ENCODE results near the gene PFDN2.
A peak's percentile ranks its signal among the peaks of the same experiment; 100 is the strongest.
"Not testable (repeated sequence)": the region's sequence is repeated elsewhere in the genome, so short reads cannot be mapped to it uniquely, and the experiment has no call there.

PFDN2 gene

GRCh38 chr1:161080441-161081405 lies 37.1 kb downstream of the PFDN2 start:
- DNase-seq: no peak

DNA sequence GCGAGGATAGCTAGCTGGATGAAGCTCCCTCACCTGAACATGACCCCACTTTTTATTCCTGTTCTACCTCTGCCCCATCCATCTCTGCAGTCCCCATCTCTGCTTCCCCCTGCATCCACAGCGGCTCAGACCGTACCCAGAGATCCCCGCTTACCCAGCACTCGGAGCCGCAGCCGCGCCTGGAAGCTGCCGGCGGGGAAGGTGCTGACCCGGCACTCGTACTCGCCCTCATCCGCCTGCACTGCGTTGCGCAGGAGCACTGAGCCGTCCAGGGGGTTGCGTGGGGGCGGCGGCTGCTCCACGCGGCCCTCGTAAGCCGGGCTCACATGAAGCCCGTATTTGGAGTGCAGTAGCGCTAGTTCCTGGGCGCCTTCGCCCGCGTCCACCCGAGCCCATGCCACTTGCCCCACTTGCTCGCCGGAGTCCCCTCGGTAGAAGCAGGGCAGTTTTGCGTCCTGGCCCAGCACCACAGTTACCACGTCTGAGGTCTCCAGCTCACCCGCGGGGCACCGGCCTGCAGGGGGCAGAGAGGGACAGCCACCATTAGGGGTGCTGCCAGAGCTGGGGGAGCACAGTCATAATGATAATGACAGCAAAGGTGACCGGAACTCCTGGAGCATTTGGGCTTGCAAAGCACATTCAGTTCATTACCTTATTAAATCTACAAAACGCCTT lies 38.3 kb downstream of the PFDN2 start:
- no peak for DNase-seq

DNA sequence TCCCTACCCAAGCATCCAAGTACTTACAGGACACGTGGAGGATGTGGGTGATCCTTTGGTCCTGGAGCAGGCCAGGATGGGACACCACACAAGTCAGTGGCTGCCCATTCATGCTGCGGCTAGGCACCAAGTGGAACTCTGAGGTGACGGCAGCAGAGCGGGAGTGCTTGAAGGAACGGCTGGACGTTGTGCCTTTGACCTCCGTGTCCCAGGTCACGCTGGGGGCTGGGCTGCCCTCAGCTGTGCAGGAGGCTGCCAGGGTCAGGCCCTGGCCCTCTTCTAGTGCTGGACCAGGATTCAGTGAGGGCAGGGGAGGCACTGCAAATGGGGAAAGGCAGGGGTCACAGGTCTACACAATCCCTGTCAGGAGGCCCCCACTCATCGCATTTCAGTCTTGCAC lies 40.4 kb downstream of the PFDN2 start:
- no peak for DNase-seq

DNA sequence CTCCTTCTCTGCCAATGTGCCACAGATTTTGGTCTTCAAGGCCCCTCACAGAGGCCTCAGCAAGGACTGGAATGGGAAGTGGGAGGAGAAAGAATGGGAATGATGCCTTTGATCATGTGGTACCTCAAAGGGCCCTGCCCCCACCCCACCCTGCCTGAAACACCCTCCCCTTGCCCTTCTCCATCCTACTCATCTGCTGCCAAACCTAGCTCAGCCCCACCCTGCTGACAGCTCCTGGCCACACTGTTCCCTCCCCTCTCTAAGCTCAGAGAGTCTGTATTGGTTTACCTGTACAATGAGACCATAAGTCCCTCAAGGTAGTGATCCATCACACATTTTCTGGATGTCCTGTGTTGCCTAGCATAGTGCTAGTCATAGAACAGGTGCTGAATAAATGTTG lies 41.4 kb downstream of the PFDN2 start:
- no peak for DNase-seq

GRCh38 chr1:161074676-161075368 lies 43.0 kb downstream of the PFDN2 start:
- no peak for DNase-seq

DNA sequence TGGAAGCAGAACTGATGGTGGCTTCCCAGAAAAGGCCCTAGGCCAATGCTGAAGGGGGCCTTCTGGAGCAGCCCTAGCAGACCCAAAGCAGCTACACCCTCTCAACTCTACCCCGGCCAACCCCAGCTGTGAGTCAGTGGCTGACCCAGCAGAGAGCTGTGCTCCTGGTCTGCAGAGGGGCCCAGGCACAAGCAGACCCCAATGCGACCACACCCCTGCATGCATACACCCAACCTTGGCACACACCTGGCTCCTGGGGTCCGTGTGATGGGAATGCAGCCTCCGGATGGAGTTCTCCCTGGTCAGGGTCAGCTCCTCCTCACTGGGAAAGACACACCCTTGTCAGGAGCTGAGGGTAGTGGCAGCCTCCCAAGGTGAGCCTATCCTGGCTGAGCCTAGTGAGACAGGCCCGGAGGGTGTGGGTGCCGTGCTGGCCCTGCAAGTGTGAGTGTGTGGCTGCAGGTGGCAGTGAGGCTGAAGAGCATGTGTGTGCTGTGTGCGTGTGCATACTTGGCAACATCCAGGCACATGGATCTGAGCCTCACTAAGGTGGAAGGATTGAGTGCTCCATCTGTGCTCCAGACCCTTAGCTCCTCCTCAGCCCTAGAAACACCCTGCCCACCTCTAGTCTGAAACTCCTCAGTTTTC lies 44.2 kb downstream of the PFDN2 start:
- no peak for DNase-seq

- DNase-seq: no peak
These were observed 44.9 kb downstream of the PFDN2 start for GRCh38 chr1:161072751-161073449.

GRCh38 chr1:161071886-161072371 lies 45.9 kb downstream of the PFDN2 start:
- DNase-seq: peak; percentile 54 to 57

DNA sequence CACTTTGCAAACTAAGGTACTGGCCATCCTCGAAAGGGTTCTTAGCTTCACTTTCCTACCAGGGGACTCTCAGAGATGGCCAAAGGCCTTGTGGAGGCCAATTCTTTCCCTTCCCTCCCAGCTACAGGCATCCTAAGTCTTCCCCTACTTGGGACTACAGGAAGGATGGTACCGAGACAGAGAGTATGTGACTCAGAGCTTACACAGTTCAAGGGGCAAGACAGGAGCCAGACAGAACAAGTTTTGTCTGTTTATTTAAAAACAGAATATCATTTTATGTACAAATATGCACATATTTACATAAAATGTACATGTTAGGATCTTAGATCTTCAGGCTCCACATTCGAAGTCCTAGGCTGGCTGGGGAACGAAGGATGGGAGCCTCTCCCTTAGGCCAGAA lies 47.1 kb downstream of the PFDN2 start:
- no peak for DNase-seq

DNA sequence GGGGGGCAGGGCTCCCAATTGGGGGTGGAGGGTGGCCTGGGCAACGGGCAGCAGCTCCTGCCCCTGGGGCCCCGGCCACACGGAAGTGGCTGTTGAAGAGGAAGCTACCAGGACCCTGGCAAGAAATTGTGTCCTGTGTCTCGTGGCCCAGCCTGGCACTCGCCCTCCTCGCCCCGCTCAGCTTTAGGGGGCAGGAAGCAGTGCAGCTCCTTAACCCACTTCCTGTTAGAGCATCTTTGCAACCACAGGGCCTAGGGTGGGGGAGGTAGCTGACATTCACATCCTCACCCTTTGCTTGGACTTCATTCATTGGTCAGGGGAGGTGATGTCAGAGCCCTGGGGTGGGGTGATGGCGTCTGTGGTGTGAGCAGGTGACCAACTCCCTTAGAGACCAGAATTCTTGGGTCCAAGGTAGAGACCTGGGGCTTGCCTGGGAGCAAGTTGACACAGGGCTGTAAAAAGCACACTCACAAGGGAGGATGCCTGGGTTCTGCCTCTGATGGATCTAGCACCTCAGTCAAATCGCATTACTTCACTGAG lies 48.0 kb downstream of the PFDN2 start, which contains the start of gene ARHGAP30:
Gene ARHGAP30, minus strand, starts transcription at position 161 of the 540 bp plus-strand sequence. CDS start 267 bp downstream, outside the sequence.
- DNase-seq: peak; percentile 79

GRCh38 chr1:161069241-161069640 lies 48.6 kb downstream of the PFDN2 start:
- DNase-seq: peak in 1 of 2 donors; percentile 38

GRCh38 chr1:161068306-161069234 lies 49.3 kb downstream of the PFDN2 start:
- peak; percentile 82 to 83 for DNase-seq

DNA sequence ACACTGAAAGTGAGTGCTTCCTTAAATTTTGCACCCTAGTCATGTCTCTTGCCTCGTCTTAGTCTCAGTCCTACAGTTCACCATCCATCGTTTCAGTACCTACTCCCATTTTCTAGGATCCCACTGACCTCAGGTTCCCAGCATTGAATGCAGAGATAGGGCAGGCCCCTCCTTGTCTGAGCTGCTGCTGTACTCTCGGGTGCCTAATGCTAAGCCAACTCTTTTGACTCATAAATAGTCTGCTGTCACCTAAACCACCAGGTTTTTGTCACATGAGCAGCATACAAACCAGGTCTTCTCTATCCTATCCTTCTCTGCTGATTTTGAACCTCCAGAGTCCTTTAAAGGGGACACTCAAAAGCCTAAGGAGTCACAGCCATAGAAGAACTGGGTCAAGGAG lies 51.1 kb downstream of the PFDN2 start:
- peak in 1 of 2 donors; percentile 45 for DNase-seq

- DNase-seq: not testable (repeated sequence)
These were observed 52.2 kb downstream of the PFDN2 start for GRCh38 chr1:161065681-161066080.

DNA sequence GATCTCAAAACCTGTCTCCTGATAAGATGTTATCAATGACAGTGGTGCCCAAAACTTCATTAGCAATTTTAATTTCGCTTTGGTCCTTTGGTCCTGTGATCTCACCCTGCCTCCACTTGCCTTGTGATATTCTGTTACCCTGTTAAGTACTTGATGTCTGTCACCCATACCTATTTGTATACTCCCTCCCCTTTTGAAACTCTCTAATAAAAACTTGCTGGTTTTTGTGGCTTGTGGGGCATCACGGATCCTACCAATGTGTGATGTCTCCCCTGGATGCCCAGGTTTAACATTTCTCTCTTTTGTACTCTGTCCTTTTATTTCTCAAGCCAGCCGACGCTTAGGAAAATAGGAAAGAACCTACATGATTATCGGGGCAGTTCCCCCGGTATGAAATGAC lies 53.9 kb downstream of the PFDN2 start:
- not testable (repeated sequence) for DNase-seq

DNA sequence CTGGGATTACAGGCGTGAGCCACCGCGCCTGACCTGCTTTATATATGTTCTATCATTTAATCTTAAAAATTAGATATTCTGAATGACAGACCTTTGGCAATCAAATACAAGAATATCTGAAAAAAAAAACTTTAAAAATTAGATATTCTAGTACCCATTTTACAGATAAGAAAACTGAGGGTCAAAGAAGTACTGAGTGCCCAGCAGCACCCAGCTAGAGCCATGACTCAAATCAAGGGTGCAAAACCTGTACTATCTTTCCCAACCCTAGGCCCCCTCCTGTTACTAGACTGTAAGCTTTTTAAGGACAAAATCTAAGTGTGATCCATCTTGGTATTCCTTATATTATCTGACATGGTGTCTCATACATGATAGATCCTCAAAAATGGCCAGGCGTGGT lies 56.4 kb downstream of the PFDN2 start:
- DNase-seq: no peak

DNA sequence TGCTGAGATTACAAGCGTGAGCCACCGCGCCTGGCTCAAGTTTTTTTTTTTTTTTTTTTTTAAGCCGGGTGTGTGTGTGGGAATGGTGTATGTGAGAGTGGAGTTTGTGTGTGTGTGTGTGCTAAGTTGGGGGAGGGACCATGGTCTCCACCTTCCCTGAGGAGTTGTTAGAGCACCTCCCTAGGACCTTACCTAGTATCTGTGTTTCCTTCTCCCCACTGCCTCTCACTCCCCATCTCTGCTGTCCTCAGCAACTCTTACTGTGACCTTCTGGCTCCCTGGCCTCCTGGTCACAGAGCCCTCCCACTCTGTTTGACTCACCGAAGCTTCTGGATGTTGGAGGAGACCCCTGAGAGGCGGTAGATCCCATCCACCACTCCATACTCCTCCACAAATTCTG lies 58.5 kb downstream of the PFDN2 start:
- DNase-seq: no peak

GRCh38 chr1:161054805-161055204 lies 63.0 kb downstream of the PFDN2 start:
- DNase-seq: no peak

DNA sequence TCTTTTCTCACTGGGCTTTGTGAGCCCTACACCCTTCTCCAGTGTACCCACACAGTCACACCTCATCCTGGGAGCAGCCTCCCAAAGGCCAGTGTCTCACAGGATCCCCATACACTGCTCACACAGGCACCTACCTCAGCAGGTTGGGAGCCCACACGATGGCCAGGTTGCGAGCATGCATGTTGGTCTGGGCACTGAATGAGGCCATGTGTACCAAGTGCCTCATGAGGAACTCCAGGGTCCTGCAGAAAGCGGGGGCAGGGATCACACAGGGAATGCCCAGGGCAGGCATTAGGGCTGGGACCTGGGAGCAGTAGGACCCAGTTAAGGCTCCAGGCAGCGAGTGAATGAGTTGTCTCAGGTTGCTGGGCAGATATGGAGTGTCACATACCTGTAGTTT lies 63.6 kb downstream of the PFDN2 start:
- no peak for DNase-seq

- DNase-seq: no peak
These were observed 64.9 kb downstream of the PFDN2 start for GRCh38 chr1:161052899-161053298.
